HG03196 (cell line): ENCODE results near the gene SLC4A1.

ENCODE experiments used
- ATAC-seq: cut with Tn5 transposase; IDR thresholded peaks from one replicate; pipeline ENCODE4 v1.9.1; 2021; ENCODE audit not compliant: unreplicated experiment

The SLC4A1 gene

DNA sequence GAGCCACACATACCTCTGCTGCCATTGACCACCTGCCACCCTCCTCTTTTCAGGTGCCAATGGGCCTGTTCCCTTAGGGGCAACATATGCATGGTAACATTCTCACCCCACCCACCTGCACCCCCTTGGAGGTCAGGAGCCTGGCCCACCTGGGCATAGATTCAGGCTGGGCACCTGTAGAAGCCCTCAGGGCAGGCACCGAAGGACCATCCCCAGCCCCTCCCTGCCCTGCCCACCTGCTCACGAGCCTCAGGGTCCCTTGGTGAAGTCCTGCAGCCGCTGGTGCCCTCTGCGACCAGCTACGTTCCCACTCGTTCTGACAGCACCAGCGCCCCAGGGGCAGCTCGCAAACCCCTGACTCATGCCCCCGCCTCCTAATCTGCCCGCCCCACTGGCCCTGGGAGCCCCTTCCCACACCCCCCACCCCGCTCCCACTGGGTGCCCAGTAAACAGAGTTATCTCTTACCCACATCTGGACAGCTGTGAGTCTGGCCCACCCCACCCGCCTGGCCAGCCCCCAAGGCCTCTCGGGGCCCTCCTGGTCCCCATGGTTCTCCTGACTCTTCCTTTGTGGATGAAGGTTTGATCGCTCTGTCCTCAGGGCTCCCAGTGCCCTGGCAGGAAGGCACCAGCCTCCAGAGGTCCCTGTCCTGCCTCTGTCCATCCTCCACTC, at the start of gene SLC4A1:
Gene SLC4A1, minus strand, starts transcription at position 318 of the 673 bp plus-strand sequence. CDS start 5,269 bp downstream, outside the sequence.
- ATAC-seq, result no peak

DNA sequence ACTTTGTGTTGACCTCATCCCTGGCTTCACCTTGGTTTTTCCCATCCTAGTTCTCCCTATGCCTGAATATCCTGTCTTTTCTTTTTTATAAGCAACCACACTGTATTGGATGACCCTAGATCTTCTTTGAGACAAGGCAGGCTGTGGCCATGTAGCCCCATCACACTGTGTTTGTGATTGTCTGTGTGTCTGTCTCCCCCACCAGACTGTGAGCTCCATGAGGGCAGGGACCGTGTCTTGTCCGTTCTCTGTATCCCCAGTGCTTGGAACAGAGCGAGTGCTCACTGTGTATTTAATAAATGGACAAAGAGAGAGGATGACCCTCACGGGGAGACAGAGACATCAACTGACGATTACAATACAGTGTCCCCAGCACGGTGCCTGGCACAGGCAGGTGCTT, 49.6 kb upstream of the SLC4A1 start:
- no peak for ATAC-seq

DNA sequence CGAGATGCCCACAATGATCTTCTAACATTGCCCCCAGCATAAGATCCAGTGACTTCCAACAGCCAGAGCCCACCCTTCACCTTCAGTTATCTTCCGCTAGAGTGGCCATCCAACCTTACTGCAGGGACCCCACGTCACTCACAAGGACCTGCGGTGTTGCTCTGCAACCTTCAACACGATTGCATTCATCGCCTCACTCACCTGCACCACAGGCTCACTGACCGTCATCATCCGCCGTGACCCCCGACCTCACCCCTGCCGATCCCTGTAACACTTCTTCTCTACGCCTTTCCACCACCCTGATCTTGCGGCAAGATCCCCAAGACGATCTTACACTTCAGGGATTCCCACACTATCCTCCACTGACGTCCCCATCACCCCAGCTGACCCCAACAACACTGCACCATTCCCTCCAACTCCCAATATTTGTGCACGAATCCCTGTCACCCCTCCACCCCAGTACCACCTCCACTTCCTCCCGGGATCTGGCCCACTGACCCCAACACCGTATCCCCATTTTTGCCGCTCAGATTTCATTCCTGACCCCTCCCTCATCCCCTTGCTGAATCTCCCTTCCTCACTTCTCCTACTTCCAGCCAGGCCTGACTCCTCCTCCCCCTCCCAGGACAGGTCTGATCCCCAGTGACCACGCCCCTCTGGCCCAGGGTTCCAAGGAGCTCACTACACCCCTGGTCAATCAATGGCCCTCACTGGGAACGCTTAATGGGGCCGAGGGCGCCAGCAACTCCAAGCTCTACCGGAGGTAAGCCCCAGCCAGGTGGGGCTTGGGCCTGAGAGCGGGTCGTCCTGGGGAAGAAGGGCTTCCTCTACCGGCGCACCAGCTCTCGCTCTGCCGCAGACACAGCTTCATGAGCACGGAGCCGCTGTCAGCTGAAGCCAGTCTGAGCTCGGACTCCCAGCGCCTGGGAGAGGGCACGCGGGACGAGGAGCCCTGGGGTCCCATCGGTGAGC, 48.1 kb upstream of the SLC4A1 start:
- no peak for ATAC-seq

DNA sequence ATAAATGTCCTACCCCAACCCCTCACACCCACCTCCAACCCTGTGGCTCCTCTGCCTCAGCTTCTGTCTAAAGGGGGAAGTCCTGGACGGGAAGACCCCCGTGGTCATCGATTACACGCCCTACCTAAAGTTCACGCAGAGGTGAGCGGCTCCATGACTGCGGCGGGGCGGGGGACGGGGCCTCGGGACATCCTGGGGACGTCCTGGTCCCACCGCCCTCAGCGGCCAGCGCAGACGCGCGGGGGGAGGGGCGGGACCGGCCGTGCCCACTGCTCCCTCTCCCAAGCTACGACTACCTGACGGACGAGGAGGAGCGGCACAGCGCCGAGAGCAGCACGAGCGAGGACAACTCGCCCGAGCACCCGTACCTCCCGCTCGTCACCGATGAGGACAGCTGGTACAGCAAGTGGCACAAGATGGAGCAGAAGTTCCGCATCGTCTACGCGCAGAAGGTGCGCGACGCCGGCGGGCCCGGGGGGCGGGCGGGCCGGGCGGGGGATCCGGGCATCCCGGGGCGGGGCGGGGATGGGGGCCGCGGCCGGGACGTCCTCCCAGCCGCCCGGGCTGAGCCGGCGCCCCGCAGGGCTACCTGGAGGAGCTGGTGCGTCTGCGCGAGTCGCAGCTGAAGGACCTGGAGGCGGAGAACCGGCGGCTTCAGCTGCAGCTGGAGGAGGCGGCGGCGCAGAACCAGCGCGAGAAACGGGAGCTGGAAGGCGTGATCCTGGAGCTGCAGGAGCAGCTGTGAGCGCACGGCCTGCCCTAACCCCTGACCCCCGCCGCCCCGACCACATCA, 47.1 kb upstream of the SLC4A1 start:
- ATAC-seq, result no peak

DNA sequence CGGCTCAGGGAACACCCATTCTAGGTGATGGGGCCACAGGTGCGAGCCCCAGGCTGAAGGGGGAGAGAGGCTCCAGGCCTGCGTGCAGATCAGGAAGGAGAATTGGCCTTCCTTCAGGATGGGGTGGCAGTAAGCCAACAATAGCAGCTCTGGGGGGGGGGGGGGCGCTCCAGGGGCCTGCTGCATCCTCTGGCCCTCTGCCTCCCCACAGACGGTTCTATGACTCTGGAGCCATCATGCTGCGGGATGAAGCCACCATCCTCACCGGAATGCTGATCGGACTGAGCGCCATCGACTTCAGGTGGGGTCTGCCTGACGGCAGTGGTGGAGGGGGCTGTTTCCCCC, 46.6 kb upstream of the SLC4A1 start:
- ATAC-seq, result no peak

DNA sequence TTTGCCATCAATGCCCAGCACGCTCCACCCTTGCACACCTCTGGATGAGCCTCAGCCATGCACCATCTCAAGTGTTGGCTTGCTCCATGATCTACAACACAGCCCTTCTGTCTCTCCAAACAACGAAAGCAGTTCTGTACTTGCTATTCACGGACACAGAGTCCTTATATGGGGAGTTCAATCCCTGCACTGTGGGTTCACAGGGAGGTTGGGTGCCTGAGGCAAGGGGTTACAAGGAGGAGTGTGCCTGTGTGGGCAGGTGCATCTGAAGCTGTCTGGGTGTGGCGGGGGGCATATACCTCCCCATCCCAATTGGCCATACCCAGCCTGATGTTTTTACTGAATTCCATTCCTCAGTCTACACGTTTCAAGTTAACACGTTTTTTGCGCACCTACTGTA, 46.1 kb upstream of the SLC4A1 start:
- no peak for ATAC-seq

DNA sequence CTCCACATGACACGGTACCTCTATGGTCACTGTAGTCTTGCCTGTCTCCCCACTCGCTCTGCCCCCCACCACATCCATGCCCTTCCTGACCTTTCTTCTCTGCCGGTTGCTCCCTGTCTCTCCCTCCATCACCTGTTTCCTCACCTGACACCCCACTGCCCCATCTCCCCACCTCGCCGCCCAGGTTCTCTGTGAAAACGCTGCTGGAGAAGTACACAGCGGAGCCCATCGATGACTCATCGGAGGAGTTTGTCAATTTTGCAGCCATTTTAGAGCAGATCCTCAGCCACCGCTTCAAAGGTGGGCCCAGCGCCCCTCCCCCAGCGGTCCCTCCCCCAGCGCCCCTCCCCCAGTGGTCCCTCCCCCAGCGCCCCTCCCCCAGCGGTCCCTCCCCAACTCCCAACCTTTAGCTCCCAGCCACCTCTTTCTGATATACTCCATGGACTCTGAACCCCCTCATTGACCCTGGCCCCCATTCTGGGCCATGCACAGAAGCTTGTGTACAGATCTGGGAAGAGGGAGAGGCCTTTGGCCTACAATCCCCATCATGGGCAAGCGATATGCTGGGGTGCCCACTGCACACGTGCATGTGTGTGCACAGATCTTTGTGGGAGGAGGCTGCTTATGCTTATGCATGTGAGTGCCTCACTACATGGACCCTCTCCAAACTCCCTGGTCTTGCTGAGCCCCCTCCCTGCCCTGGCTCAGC, 44.6 kb upstream of the SLC4A1 start:
- ATAC-seq, result no peak

DNA sequence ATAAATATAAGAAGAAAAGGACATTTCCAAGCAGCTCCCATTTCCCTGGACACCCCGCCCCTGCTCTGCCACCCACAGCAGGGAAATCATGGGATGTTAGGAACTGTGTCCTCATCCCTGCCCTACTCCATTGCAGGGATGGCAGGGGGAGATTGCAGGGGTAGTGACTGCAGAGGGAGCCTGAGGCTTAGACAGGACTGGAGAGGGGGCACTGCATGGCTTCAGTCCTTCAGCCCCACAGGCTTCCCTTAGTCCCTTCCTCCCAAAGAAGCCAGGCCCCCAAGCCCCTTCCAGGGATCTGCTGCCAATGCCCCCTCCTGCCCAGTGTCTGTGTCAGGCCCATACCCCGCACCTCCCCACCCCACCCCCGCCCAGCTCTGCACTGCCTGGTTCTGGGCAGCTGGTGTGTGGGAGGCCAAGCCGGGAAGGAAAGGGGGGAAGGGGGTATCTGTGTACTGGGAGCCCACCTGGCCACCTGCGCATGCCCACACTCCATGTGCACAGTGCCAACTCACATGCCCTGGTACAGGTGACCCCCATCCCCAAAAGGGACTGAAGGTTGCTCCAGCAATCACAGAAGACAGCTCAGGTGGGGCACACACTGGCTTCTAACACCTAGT, 43.7 kb upstream of the SLC4A1 start:
- no peak for ATAC-seq

DNA sequence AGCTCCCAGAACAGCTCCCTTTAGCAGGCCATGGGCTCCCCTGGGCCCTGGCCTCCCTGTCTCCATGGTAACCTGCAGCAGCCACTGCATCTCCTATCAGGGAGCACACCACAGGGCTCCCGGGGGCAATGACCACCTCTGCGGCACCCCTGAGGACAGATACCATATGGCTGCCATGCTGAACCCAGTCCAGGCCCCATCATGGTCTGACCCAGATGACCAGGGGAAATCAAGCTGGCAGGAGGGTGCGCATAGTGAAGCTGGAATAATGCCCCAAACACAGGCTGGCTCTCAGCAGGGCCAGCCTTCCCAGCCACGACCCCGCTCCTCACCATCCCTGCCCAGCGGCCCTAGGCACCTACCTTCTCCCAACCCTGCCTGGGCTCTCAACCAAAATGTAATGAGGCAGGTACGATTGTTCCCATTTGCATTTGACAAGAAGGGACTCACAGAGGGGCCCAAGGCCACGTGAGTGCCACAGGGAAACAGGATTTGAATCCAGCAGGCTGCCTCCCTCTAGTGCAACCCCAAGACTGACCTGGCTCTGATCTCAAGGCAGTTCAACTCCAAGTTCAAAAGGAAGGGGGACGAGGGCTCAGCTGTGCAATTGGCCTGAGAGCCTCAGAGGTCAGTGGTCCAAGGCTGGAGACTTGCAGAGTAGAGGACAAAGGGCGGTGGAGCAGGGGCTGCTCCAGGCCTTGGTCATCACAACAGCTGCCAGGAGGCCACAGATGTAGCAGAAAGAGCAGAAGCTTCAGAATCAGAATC, 42.9 kb upstream of the SLC4A1 start:
- no peak for ATAC-seq

DNA sequence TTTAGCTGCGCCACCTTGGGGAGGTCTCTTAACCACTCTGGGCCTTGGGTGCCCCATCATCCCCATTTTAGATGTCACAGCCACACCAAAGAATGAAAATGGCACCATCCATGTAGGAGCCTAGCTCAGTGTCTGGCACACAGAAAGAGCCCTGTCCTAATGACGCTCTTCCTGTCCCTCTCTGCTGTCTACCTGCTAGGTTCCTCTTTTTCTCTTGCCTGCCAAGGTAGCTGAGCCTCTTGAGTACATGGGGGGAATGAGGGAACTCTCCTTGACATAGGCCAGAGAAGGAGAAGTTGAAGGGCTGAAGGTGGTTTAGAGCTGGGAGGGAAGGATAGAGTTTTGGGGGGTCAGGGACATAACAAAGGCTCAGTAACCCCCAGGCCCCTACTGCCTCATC, 42.3 kb upstream of the SLC4A1 start:
- ATAC-seq, result no peak

DNA sequence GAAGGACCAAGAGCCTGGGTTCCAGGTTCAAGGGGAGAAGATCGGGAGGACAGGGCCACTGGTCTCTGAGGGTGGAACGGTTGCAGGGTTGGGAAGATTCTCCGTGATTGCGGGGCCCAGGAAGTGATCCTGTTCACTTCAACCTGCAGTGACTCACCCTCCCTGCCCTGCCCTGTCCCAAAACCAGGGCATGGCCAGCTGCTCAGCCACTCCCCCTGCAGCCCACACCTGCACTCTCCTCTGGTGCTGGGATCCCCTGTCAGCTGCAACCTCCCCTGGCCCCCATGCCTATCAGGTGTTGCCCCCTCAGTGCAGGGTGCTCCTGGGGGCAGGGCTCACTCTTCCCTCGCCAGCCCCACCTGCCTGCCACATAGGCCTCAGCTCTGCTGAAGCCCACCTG, 41.5 kb upstream of the SLC4A1 start:
- no peak for ATAC-seq

DNA sequence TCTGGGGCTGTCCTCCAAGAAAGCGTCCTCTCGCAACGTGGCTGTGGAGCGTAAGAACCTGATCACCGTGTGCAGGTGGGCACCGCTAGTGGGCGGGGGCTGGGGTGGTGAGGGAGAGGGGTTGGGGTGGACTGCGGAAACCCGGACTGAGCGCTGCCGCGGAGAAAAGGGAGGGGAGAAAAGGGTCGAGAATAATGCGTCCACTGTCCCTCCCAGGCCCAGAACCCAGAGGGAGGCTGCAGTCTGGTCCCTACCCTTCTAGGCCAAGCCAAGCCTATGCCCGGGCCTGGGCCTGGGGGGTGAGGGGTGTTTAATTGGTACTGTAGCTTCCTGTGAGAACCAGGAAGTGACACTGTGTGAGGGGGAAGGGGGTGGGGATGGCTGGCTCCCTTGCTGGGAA, 40.9 kb upstream of the SLC4A1 start:
- ATAC-seq, result no peak

DNA sequence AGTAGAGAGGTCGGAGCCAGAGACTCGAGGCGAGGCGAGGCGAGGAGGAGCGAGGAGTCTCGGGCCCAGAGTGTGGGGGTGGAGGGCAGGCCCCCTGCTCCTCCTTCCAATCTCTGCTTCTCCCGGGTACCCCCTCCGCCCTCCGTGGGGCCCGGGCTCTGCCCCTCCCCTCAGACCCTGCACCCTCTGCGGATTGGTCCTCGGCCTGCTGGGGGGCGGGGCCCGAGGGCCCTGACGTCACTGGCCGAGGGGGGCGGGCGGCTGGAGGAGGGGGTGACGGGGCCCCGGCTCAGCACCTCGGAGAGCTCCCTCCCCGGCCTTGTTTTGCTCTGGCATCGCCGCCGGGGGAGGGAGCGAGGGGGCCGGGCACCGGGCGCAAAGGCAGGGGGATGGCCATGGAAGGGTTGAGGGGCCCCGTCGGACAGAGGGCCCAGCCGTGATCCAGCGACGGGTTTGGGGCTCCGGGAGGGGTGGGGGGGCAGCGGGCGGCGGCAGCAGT, 40.4 kb upstream of the SLC4A1 start, which contains the start of gene RUNDC3A:
Gene RUNDC3A, plus strand, starts transcription at position 282 of the 499 bp plus-strand sequence. CDS start 232 bp downstream, outside the sequence.
- no peak for ATAC-seq

DNA sequence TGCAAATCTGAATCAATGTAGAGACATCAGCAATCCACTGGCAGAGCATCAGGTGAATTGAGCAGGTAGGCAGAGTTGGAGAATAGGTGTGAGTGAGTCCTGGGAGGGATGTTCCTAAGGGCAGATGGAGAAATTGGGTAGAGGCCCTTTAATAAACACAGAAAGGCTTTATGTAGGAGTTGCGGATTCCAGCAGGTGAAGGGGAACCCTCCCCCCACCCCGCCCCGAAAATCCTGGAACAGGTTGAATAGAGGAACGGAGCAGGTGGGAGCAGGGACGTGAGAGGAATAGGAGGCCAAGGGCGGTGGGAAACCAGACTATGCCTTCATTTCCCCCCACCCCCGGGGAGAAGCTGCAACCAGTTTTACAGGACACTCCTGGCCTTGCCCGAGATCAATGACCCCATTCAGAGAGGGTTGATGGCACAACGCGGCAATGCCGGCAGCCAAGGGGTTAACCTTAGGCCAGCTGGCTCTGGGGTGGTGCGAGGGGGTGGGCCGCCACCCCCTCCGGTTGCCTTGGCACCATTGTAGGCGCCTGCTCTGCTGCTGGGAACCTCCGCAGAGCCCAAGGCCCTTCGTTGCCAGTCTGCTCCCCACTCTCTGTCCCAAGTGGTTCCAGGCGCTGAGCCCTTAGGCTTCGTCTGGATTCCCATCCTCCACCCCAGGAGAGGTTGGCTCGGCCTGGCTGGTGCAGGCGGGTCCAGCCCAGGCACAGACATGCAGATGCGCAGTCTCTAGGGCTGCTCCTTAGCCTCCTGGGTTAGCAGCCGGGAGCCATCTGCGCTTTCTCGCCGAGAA, 39.7 kb upstream of the SLC4A1 start:
- no peak for ATAC-seq

DNA sequence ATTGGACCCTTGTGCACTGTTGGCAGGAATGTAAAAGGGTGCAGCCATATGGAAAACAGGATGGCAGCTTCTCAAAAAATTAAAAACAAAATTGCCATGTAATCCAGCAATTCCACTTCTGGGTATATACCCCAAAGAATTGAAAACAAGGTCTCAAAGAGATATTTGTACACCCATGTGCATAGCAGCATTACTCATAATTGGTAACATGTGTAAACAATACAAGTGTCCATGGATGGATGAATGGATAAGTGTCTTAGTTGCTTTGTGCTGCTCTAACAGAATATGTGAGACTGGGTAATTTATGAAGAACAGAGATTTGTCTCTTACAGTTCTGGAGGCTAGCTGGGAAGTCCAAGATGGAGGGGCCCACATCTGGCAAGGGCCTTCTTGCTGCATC, 36.7 kb upstream of the SLC4A1 start:
- no peak for ATAC-seq

DNA sequence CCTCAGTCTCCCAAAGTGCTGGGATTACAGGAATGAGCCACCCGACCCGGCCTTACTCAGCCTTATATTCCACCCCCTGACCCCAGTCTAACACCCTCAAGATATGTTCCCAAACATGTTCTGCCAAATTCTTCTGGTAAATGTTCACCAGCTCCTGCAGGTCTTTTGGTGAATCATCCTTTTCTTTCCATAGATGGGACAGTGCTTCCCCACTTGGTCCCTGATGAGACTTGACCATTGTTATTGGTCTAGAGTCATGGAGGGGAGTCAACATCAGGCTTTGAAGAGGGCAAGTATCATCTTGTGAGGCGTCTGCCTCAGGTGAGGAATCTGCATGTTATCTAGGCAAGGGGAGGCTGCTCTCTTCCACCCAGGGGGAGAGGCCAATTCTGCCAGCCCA, 30.0 kb upstream of the SLC4A1 start:
- ATAC-seq, result no peak

DNA sequence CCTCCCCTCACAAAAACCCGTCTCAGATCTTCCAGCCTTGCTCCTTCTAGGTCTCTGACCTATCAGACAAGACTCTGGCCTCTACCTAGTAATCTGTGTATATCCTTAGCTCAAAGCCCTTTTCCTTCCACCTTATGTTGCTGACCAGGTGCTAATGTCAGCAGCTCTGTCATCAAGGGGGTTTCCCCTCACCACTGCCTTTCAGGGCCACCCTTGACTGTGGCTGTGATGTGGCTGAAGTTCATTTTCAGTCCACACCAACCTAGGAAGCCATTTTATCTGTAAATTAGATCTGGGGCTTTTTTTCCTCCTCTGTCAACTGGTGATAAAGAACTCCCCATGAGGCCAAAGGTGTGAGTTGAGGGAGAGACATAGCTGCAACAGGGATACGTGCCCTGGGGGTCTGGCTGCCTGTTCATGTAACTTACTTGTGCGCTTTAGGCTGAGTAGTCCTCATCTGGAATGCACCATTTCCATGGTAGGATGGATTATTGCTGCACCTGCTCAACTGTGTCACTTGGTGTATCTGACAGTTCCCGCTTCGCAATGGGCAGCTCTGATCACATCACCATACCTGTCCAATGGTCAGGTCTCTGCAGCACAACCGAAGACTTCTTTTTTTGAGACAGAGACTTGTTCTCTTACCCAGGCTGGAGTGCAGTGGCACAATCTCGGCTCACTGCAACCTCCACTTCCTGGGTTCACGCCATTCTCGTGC, 25.7 kb upstream of the SLC4A1 start:
- no peak for ATAC-seq

DNA sequence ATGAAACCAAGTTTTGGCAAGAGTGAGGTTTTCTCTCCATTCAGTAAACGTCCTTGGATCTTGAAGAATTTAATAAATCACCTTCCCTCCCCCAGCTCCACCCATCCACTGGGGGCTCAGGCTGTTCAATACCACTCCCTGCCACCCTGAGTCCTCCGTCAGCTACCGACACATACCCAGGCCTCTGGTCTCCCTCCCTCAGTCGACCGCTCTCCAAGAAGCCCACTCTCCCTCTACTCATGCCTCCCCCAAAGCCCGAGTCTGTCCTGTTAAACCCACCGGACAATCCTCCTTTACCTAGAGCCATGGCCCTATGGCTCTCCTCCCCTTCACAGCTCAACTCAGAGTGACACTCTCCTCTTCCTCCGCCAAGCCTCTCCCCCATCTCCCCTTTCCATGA, 19.7 kb upstream of the SLC4A1 start:
- no peak for ATAC-seq
